GDM1 (cell line): ENCODE results near the gene ITGA7.

Experiments
- DNase-seq: peaks from one replicate; lab custom pipeline; 2025; lab: John Stamatoyannopoulos, UW

Gene ITGA7

DNA sequence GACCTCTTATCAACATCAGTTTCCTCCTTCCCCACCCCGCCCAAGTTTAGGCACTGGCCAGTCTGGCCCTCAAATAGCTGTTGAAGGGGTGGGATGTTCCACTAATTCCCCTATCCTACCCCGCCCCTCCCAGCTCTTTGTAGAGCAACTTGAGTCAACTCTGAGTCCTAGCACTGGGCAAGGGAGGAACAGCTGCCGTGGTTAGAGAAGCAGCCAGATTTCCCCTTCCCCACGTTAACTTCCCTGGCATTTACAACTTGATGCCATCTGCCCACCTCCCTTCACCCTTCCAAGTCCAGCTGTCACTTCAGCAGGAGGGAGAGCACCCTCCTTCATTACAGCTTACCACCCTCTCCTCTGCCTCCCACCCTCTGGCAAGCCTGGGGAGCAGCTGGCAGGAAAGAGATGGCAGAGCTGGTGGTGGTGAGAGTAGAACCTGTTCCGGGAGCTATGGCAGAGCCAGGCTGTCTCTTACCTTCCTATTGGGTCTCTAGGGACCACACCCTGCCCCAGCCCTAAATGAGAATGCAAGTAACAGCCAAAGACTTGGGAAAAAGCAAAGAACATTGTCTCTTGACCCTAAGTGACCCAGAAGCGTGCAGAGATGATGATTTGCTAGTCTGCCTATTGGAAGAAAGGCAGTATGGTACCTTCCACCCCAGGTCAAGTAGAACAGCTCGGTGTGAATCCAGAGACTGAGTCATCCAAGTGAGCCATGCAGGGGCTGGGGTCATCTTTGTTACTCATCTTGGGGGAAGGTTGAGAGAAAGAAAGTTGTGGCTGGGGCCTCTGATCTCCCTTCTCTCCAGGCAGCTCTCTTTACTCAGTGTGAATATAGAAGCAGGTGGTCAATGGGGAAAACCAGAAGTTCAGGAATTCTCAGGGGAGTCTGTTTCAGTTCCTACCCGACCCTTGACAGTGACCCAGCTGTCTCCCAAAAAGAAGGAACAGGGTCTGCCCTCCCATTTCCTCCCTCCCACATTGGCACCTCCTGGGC, 9.6 kb upstream of the ITGA7 start:
- DNase-seq = no peak

GRCh38 chr12:55716582-55716957, 8.9 kb upstream of the ITGA7 start:
- DNase-seq = no peak

DNA sequence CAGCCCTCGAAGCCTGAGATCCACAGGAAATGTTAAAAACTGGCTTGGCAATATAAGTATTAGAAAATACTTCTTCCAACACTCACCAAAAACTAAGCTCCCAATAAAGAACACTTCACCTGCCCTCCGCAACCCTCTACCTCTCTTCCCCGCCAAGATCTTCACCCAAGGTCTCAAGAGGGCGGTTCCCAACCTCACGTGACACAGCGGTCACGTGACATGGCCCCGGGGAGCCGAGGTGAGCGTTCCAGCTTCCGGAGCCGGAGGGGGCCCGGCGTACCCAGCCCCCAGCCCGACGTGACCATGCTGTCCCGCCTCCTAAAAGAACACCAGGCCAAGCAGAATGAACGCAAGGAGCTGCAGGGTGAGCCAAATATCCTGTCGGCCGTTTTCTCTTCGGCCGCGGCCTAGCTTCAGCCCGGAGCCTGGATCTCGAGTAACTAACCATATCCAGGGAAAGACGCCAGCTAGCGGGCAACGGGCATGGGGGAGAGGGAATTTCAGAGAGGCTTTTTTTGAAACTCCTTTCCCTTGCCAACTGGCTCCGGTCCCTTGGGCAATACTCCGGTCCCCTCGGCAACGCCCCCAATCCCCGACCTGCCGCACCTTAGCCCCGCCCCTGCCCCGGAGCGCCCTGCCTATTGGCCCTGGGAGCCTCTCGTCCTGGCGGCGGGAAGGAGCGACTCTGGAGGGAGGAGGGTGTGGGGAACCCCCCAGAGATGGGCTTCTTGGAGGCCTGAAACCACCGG, 8.3 kb upstream of the ITGA7 start, which contains the start of gene BLOC1S1:
Gene BLOC1S1, plus strand, starts transcription at position 214 of the 749 bp plus-strand sequence. Its CDS starts 6 bp downstream, at position 220.
- DNase-seq = peak; percentile 89

GRCh38 chr12:55715169-55715764, 7.6 kb upstream of the ITGA7 start:
- no peak for DNase-seq

GRCh38 chr12:55713721-55714120, 6.0 kb upstream of the ITGA7 start:
- DNase-seq = no peak

- no peak for DNase-seq
Observed at GRCh38 chr12:55712700-55713415, 5.2 kb upstream of the ITGA7 start.

DNA sequence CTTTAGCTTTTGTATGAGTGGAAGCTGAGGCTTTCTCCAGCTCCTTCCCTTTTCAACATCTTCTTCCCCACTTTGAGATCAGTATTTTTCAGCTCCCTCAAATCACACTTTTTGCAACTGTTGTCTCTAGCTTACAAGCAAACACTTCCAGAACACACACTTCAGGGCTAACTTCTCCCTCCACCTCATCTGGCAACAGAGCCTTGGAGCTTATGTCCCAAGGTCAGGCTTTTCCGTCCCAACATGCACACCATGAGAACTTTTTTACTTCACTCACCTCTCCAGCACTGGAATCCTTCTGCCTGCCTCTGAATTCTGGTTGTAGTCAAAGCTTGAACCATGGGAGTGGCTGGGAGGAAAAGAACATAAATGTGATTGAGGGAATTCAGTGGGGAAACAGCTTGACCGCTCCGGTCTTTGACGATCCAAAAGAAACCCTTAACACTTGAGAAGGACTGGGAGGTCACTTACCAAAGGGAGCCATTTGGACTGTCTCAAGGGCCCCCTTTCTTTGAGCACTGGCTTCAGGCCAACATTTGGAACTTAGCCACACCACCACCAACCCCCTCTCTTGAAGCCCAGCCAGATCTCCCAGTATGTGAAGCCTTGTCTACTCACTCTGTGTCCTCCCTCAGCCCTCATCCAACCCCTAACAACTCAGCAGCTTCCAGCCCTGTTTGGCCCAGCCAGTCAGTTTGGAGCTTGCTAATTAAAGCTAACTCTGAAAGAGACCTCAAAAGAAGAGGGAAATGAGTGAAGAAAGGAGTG, 4.3 kb upstream of the ITGA7 start:
- no peak for DNase-seq

DNA sequence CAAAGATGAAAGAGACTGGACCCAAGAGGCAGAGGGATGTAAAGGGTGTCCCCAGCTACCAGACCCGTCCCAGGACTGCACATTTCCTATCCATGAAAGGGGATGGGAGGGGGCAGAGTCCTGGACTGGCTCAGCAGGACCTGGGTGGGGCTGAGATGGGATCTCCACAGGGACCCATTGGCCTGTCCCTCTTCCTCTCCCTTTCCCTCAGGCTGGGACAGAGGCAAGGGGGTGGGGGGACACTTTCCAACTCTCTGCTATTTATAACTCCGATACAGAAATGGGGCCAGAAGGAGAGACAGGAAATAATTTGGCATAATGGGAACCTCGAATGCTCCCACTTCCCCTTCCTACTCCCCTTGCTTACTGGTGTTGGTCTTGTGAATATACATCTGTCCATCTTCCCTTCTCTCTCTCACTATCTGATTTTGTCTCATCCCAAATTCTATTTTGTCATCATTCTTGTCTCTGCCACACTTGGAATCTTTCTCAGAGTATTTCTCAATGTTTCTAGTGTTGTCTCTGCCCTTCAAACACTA, 1.1 kb upstream of the ITGA7 start:
- no peak for DNase-seq

DNA sequence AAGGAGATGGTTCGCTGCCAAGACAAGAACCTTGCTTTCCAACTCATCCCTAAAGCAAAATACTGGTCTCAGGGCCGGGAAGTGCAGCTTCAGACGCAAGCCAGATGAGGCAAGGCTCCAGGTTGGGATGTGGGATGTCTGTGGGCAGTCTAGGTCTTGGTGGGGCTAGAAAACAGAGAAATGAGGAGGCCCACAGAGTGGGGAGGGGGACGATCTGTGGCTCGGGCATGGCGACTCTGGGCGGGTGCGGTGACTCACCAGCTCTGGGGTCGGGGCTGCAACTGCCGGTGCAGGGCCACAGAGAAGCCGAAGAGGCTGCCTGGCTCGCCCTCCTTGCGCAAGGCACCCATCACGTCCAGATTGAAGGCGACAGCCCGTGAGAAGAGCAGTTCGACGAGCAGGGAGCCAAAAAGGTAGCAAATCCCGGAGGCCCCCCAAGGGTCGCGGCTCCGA, 459 bp downstream of the ITGA7 start:
- DNase-seq = no peak

GRCh38 chr12:55706568-55707218, 1.0 kb downstream of the ITGA7 start:
- DNase-seq = no peak

GRCh38 chr12:55705782-55706402, 1.8 kb downstream of the ITGA7 start:
- DNase-seq = no peak

DNA sequence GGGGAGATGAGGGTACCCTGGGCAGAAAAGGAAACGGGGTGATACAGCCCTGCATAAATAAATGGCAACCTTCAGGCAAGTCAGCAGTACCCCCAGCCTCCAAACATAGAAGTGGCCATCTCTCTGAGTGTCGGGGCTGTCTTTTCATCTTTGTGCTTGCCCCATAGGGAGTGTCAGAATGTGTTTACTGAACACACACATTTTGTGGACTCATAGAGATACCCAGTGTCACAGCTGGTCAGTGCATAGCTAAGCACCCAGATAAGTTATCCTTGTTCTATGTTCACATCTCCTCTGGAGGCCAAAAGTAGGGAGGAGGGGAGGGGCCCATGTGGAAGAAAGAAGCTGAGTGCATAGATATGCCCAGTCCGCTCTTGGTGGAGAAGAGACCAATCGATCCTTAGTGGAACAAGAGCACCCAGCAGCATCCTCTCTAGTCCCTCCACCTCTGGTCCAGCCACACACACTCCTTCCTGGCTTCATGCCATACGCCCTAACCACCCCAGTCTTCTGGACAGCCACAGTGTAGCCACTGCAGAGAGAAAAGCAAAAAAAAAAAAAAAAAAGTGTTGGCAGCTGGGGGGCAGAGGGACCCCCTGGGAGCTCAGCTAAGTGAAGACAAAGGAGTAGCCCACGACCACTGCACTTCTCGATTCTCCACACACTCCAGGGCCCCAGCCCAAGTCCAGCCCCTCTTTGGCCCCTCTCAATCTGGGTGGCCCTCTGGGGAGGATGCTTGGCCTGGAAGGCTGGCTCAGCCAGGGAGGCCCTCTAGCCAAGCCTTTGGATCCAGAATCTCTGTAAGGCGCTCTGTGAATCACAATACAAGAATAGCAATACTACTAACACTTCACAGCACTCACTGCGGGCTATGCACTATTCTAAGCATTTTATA, 2.6 kb downstream of the ITGA7 start:
- DNase-seq = no peak

GRCh38 chr12:55703901-55704761, 3.6 kb downstream of the ITGA7 start:
- no peak for DNase-seq

DNA sequence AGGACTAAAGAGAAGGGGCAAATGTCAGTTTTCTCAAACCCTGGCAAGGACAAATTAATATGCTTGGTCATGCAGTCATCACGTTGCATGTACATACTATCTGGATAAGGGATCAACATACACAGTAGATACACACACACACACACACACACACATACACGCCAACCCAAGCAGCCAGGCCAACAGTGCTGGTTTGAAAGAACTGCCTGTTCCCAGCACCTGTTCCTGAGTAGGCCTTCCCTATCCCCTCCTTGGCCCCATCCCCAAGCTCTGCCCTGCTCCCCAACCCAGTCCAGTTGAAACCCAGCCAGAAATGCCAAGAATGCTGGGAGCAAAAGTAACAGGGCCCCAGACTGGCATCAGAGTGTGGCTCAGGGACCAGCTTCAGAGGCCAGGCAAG, 4.4 kb downstream of the ITGA7 start:
- no peak for DNase-seq

GRCh38 chr12:55702861-55703260, 4.8 kb downstream of the ITGA7 start:
- no peak for DNase-seq

DNA sequence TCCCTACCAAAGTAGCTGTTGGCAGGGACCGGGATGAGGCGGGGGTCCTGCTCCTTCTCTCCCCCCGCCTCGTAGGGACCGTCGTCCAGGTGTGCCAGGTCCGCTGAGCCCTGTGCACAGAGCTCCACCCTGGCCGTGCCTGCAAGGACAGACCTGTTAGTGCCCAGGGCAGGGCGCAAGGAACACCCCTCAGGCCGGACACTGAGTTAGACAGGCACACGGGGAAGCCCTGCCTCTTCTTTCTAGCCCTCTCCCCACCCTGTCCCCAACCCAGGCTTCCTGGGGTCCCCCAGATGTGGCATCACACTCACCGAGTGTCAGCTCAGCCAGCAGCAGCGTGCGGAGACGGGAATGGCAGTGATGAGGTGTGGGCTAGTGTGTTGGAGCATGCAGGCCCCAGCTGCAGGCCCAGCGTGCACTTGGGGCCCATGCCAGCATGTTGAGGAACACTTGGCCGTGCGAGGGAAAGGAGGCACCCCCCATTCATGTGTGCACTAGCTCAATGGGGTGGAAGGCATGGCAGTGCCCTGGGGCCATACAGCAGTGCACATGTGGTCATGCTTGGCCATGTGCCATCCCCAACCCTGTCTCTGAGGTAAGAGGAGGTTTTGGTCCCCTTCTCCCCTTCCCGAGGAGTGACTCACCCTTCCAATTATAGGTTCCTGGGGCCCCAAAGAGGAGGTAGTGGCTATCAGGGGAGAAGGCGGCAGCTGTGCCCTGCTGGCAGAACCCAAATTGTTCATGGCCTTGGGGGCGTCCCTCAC, 7.3 kb downstream of the ITGA7 start:
- no peak for DNase-seq

- no peak for DNase-seq
Observed at GRCh38 chr12:55699471-55700055, 8.1 kb downstream of the ITGA7 start.
